ENCODE results near the gene SNRK.

DNA sequence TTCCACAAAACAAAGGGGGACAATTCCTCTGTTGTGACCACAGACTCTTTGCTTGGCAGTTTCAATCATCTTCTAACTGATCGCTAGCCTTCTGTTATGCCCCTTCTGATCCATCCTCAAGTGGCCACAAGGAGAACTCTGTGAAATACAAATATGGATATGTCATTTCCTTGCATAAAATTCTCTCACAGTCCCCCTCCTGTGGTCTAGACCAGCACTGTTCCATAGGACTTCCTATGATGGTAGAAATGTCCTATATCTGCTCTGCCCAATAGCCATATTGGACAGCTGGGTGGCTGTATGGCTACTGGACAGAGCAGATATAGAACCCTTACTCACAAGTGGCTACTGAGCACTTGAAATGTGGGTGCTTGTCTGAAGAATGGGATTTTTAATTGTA, 25.9 kb upstream of the SNRK start:
- TF ChIP-seq, protein P1, sequence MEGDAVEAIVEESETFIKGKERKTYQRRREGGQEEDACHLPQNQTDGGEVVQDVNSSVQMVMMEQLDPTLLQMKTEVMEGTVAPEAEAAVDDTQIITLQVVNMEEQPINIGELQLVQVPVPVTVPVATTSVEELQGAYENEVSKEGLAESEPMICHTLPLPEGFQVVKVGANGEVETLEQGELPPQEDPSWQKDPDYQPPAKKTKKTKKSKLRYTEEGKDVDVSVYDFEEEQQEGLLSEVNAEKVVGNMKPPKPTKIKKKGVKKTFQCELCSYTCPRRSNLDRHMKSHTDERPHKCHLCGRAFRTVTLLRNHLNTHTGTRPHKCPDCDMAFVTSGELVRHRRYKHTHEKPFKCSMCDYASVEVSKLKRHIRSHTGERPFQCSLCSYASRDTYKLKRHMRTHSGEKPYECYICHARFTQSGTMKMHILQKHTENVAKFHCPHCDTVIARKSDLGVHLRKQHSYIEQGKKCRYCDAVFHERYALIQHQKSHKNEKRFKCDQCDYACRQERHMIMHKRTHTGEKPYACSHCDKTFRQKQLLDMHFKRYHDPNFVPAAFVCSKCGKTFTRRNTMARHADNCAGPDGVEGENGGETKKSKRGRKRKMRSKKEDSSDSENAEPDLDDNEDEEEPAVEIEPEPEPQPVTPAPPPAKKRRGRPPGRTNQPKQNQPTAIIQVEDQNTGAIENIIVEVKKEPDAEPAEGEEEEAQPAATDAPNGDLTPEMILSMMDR (IDR thresholded peaks at IDR 0.05; ENCODE audit: poor library complexity): no peak
- TF ChIP-seq EZH2phosphoT487 (IDR thresholded peaks at IDR 0.05; ENCODE audit: low read depth, severe bottlenecking, unreplicated experiment): no peak
